ENCODE results near the gene TEX51.

TEX51 gene

DNA sequence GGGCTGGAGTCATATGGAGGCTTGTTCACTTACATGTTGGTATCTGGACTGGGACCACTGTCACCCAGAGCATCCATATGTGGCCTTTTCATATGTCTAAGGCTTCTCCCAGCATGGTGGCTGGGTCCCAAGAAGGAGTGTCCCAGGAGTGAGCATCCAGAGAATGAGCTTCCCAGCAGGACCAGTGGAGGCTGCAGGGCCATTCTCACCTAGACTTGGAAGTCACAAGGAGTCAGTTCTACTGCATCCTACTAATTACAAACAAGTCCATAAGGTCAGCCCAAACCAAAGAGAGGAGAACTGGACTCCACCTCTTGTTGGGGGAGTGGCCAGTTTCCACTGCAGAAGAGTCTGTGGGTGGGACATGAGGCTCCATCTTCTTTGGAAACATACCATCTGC lies 5.1 kb upstream of the TEX51 start:
- DNase-seq (ENCODE audit: low read depth): no peak

DNA sequence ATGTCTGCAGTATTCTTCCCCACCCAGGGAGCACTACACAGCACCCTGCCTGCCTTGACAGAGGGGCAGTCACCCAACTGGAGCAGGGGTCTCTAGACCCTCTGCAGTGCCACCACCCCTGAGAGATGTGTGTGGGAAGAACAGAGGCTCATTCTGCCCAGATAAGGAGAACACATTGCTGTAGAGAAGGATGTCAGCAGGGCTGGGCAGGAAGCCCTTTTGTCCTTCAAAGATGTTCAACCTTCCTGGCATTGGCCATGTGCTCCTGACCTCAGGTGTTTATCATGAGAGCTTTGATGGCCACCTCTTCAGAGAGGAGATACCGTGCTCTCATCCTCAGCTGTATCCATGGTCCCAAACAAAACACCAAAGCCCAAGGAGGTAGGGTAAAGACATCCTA lies 4.6 kb upstream of the TEX51 start:
- DNase-seq (ENCODE audit: low read depth): no peak

DNA sequence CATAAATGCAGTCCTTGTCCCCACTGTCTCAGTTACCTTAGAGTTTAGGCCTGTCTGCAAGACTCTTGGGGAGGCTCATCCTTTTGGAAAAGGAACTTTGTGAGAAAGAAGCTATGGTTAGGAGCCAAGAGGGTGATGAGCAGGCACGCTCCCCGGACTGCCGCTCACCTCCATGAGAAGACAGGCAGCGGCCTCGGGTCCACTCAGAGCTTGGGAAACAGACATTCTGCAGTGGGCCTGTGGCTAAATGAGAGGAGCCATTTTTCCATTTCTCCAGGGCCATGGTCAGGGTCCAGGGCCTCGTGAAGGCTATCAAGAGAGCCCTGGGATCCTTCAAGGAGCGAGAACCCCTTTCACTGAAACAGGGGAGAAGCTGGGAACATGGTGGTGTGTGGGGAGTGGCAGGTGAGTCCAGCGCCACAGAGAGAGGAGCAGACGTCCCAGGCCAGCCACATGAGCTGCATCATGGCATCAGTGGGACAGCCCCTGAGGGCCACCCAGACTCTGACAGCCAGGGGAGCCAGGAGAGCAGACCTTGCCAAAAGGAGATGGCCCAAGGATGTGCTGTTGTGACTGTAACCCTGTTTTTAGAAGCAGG lies 4.0 kb upstream of the TEX51 start:
- DNase-seq (ENCODE audit: low read depth): no peak

DNA sequence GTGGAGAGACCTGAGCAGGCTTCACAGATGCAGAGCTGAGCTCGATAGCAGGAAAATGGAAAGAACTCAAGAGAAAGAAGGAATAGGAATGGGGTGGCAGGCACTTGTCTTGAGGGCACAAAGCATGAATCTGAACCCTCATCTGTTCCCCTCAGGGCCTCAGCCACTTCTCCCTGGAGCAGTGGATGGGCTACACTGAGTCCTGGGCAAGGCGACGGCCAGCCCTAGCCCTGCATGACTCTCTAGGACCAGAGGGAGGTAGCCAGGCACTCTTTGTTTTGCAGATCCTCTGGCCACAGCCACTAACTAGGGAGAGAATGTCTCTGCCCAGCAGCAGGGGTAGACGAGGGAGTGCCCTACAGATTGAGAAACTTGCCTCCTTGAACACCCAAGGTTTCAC lies 3.4 kb upstream of the TEX51 start:
- no peak for DNase-seq (ENCODE audit: low read depth)

DNA sequence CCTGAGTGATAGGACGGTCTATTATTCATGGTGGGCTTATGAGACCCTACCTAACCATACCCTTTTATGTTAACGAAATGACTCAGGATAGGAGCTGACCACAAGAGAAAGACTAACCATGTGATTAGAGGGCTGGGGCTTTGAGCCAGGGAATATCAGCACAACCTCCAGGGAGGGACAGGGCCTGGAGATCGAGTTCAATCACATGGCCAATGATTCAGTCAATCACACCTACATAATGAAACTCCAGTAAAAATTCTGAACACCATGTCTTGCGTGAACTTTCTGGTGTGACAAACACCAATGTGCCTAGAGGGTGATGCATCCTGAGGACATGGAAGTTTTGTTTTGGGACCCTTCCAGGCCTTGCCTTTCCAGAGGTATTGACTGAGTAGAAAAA lies 2.2 kb upstream of the TEX51 start:
- DNase-seq (ENCODE audit: low read depth): no peak

DNA sequence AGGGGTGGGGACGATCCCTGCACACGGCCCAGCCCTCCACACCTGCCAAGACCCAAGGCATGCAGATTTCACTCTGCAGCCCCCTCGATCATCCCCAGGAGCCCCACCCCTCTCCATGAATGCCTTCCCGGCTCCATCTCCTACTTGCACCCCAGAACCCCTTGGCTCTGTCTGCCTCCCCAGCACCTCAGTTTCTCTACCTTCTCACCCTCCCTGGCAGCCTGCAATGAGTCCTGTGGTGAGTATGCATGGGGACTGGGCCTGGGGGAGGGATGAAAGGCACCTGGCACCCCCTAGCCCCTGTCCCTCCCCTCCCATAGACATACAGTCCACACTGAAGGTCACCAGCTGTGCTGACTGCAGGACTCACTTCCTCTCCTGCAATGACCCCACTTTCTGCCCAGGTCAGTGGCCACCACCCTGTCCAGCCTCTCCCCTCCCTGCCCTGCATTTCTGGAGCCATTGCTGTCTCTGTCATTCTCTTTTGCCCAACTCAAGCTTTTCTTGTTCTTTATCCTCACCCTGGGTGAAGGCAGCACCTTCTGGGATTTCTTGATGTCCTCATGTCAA lies 1.0 kb downstream of the TEX51 start:
- DNase-seq (ENCODE audit: low read depth): no peak

DNA sequence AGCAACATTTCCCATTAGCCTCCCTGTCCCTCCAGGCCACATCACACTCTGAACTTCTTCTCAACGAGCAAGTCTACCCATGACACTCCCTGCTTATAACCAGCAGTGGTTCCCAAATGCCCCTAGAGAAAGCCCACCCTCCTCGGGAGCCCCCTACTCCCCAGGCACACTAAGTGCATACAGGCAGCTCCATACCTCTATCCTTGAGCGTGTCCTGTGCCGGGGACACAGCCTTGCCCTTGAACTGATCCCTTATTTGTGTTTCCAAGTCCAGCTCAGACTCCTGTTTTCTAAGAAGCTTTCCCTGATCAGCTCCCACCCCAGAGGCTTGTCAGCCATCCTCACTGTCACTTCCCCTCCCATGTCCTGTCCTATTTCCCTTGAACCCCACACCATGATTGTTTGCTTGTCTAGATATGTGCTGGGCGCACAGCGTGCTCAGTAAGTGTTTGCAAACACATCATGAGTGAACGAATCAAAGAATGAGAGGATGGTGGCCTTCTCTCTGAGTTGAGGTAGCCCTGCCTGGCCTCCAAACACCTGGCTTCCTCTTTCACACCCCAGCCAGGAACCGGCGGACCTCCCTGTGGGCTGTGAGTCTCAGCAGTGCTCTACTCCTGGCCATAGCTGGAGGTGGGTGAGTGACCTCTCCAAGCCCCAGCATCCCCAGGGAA lies 2.1 kb downstream of the TEX51 start:
- no peak for DNase-seq (ENCODE audit: low read depth)

DNA sequence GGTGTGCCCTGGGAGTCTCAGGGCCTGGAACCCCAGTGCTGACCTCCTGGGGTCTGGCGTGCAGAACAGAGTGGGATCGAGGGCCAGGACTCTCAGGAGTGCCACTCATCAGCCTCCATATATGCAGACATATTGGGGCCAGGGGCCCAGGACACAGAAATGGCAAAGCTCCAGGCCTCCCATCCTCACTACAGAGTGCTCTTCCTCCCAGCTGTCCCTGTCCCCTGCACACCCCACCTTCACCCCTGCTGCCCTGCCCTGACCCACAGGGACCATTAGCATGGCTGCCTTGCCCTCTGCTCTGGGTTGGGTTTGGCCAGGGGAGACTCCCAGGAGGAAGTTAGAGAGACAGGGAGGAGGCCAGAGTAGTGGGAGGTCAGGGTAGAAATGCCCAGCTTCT lies 2.8 kb downstream of the TEX51 start:
- no peak for DNase-seq (ENCODE audit: low read depth)

DNA sequence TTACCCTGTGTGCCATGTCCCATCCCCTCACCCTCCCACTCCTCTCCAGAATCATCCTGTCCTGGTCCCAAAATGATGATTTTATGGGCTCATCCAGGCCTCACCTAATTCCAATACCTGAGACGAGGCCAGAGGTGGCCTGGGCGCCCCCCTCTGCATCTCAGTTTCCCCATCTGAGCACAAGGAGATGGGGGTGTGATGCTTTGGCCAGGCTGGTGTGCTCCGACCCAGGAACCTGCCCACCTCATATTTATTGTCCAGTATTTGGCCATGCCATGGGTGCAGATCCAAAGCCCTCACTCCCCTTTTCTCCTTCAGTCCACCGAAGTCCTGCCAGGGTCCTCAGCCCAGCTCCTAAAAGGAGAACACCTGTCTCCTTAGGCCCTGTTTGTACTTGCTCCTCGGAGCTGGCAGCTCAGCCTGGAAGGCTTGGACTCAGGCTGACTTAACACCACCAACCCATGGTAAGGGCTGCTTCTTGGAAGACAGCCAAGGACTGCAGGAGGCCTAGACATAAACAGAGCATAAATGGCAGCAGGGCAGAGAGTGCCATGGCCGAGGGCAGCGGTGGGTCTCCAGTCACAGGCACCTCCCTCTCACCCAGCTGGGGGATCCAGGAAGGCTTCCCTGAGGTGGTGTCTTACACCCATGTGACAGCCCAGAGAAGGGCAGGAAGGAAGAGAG lies 3.6 kb downstream of the TEX51 start:
- DNase-seq (ENCODE audit: low read depth): no peak

DNA sequence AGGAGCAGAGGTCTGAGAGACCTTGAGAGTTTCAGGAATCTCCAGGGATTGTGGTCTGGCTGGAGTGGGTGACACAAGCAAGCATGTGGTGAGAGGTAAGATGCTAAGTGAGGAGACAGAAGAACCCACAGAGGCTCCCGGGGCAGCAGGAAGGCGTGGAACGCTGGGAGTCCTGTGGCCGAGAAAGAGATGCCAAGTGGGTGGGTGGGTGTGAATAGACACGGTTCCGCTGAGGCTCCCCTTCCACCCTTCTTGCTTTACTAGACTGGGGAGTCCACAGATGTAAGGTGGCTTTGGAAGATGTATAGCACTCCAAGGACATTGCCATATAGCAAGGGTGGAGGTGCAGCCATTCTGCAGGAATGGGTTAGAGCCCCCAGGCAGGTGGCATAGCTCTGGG lies 4.2 kb downstream of the TEX51 start:
- no peak for DNase-seq (ENCODE audit: low read depth)

DNA sequence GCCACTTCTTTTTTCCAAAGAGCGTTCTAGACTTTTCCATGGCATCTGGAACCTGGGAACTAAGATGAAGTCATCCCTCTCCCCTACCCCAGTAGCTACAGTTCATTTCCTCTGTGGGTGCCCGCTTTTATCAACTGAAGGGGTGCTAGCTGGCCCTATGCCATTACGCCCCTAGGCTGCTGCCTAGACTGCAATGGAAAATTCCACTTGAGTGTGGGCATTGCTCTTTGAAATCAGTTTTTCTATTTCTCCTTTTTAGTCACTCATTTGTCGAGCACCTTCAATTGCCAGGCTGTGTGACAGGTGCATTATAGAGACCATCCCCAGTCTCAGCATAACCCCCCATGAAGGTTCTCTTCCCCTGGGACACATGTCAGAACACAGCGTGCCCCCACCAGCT lies 7.3 kb downstream of the TEX51 start:
- no peak for DNase-seq (ENCODE audit: low read depth)

DNA sequence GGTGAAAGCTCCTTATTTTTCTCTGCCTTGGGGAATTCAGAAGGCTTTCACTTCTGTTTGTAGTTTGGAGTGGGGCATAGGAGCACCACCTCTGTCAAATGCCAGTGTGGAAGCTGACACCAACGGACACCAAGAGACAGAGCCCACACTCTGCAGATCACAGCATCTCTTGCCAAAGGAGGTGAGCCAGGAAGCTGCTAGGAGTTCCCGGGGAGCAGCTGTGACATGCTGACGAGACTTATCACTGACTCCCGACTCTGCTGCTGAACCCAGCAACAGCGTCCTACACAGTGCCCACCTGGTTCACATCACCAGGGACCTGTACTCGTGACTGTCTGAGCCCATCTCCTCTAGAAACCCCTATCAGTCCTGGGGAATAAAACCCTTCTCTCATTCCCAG lies 8.1 kb downstream of the TEX51 start:
- DNase-seq (ENCODE audit: low read depth): no peak

DNA sequence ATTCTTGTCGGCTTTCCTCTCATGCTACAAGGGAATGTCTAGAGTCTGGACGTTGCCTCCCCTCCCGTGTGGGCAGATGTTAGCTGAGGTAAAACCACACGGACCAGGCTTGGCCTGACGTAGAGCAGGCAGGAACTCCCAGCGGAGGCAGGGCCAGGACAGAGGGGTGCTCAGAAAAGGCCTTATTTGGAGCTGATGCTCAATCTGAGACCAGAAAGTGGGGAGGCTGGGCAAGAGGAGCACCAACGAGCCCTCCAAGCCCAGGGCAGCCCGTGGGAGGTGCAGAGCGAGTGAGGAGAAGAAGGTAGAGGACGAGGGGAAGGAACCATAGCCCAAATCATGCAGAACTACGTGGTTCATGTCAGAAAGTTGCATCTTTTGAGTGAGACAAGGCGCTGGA lies 9.0 kb downstream of the TEX51 start:
- no peak for DNase-seq (ENCODE audit: low read depth)

DNA sequence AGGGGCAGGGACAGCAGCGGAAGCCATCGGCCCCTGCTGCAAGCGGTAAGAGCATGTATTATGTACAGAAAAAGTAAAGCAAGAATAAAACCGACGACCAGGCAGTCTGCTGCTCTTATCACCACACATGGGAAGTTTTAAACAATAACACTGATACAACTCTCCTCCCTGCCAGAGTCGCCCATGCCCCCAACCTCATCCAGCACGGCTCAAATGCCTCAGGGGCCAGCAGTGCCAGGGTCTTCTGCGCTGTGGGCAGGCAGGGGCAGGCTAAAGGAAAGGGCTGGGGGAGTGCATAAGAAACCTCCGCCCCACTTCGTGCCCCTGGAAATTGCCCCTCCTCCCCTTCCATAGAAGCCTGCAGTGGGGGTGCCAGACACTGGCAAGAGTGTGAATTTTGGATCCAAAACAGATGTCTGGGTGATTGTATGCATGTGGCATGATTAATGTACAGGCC lies 10.1 kb downstream of the TEX51 start:
- no peak for DNase-seq (ENCODE audit: low read depth)

DNA sequence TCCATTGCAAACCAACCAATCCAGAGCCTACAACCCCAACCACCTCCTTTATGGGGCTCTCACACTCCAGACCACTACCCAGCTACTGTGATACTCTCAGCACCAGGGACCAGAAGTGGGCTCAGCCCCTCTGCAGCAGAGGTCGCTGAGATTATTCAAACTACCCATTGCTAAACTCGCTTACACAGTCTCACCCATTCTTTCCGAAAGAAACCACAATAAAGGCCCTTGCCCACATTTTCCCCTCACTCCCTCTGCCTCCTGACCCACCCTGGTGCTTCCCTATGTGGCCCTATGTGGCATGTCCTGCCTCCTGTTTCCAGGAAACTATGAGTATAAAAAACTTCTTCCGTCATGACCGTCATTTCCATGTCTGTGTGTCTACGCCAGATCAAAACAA lies 10.7 kb downstream of the TEX51 start:
- no peak for DNase-seq (ENCODE audit: low read depth)

DNA sequence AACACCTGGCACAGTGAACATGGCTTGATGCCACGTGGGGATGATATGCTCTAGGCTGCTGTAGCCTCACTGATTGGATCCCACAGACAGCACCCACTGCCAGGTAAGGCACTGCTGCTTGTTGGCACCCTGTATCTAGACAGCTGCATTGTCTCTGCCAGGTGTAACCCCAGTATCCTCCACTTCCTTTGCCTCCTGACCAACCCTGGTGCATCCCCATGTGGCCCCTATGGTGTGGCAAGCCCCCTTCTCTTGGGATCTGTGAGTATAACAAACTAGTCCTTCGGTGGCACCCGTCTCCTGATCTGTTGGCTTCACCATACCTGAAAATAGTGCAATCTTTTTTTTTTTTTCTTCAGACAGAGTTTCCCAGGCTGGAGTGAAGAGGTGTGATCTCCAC lies 11.1 kb downstream of the TEX51 start:
- DNase-seq (ENCODE audit: low read depth): no peak

DNA sequence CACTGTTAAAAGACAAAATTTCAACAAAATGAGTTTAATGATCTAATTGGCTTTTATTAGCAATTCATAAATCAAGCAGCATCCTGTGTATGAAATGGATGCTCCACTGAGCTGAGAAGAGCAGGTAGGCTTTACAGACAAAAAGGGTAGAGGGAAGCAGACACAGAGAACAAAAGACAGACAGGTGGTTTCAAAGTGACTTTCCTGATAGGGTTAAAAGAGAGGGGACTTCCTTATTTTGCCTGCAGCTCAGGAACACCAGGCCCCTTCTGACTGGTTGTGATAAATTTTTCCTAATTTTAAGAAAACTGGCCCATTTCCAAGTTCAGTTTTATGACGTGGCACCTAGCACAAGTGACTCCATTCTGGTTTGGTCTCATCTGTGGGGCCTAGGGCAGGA lies 11.9 kb downstream of the TEX51 start:
- no peak for DNase-seq (ENCODE audit: low read depth)

DNA sequence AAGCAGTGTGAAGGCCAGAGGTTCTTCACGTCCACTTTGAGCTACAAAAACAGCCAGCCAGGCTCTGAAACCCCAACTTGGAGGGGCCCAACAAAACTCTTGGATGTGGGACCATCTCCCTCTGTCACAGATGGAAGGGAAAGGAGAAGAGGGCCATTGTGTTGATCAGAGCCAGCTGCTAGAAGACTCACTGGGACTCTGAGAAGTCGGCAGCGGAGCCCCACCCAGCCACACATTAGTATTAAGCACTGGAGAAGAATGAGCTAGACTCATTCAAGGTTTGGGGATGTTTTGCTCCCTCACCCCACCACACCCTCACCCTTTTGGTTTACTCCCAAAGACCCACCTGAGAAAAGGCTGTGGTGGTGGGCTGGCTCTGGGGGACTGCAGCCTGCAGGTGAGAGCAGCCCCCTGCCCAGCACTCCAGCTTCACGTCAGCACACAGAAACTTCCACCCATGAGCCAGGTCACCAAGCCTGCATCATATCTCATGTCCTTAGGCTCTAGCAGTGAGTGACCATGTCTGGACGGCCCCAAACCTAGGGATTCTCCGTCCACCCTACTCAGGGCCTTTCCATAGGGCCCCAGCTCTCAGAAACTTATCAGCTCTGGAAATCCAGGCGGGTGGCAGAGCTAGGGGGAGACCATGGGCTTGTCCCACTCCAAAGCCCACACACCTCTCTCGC lies 12.6 kb downstream of the TEX51 start:
- DNase-seq (ENCODE audit: low read depth): no peak

DNA sequence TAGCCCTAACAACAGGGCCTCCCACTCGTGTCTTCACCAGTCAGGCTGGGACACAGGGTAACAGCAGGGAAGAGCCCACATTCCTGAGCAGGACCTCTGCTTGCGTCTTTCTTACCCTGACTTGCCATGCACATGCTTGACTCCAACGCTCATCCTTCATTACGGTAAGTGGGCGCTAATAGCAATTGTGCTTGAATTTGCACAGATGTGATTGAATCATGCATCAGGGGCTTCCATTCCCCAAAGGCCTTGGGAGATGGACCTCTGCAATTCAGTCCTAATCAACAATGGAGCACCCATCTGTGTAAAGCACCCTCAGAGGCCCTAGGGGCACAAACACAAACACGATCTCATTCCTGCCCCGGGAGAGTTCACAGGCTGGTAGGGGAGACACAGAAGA lies 13.5 kb downstream of the TEX51 start:
- DNase-seq (ENCODE audit: low read depth): no peak

DNA sequence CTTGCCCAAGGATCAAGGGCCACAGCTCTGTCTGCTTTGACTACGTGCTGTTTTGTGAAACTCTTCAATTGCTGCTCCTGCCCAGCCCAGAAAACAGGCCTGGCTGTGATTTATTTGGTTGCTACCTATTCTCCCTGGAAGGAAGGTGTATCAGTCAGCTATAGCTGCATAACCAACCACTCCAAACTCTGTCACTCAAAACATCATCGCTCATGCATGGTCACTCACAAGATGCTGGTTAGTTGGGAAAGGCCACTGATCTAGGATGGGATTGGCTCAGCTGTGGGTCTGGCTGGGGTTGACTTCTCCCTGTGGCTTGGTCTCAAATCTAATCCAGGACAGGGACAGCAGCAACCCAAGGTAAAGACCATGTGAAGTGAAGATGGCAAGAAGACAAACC lies 14.6 kb downstream of the TEX51 start:
- DNase-seq (ENCODE audit: low read depth): no peak

DNA sequence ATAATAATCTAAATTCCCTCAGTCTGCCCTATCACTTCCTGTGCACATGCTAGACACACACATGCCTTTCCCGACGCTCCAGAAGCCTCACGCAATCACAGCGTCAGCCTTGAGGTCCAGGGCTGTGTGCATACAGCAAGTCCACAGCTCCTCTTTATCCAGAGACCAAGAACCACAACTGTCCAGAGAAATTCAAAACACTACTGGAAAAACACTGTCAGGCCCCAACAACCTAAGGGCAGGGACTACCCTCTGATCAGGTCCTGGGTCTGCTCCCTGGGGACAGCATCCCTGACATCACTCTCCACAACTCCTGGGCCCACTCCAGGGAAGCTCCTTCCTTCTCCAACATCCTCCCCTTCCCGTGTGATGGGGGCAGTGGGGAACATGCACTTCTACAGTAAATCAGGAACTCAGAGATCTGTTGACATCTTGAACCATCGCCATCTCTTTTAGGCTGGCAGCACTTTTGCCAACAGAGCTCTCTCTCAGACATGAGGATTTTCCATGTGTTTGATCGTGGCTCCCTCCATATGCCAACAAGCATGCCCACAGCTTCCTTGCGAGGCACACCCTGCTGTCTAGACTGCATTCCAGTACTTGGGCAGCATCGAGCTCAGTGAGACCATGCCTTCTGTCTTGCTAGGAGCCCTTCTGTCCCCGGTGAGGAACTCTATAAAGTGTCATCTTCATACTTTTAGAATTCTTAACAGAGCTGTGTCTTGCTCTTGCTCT lies 15.4 kb downstream of the TEX51 start:
- DNase-seq (ENCODE audit: low read depth): no peak

Data from ELR (cell line).